Transverse colon (tissue), 4 donors: ENCODE measurements around the gene DNAJB13.

Experiments used
- EP300 ChIP-seq: sonication (generic); formaldehyde crosslinking; IDR thresholded peaks from one replicate; pipeline ENCODE4 v1.6.1; 2017; ENCODE audit warnings: antibody characterized with exemption, low read depth
- POLR2A ChIP-seq: fragments of 450-650 bp; IDR thresholded peaks from one replicate; pipeline ENCODE4 v1.6.1; 2016; ENCODE audit warnings: antibody characterized with exemption, mild to moderate bottlenecking, moderate library complexity
- POLR2AphosphoS5 ChIP-seq, 3 donors: sonication (generic); formaldehyde crosslinking; IDR thresholded peaks; one replicate each; pipeline ENCODE4 v1.6.1; 2016; ENCODE audit warnings: antibody characterized with exemption in 3 of 3
- TF ChIP-seq, protein P1 (sequence below), 5 experiments: fragments of 200-600 bp in 3 of 5; fragments of 450-650 bp in 2 of 5; sonication (generic) in 3 of 5; IDR thresholded peaks; 1 replicate in 2 of 5; 2 replicates in 3 of 5; pipeline ENCODE4 v1.5.1; 2016 to 2017; ENCODE audit warnings: antibody characterized with exemption in 5 of 5, inconsistent platforms in 3 of 5, mild to moderate bottlenecking in 2 of 5, moderate library complexity in 1 of 5

DNA sequence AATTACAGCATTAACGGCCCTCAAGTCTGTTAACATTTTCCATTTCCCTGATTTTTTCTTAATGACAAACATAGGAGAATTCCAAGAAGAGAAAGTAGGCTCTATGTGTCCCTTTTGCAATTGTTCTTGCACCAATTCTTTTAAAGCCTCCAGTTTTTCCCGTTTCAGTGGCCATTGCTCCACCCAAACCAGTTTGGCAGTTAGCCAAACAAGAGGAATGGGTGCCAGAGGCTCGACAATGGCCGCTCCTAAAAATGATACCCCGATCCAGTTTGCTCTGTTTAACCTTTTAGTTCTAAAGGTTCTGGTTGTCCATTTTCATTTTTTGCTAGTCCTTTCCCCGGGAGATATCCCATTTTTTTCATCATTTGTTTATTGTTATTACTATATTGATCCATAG lies 6.7 kb upstream of the DNAJB13 start:
- TF ChIP-seq POLR2A (no peak), POLR2AphosphoS5 (IDR thresholded peaks at IDR 0.05) (no peak), EP300 (no peak)
- TF ChIP-seq, protein P1, sequence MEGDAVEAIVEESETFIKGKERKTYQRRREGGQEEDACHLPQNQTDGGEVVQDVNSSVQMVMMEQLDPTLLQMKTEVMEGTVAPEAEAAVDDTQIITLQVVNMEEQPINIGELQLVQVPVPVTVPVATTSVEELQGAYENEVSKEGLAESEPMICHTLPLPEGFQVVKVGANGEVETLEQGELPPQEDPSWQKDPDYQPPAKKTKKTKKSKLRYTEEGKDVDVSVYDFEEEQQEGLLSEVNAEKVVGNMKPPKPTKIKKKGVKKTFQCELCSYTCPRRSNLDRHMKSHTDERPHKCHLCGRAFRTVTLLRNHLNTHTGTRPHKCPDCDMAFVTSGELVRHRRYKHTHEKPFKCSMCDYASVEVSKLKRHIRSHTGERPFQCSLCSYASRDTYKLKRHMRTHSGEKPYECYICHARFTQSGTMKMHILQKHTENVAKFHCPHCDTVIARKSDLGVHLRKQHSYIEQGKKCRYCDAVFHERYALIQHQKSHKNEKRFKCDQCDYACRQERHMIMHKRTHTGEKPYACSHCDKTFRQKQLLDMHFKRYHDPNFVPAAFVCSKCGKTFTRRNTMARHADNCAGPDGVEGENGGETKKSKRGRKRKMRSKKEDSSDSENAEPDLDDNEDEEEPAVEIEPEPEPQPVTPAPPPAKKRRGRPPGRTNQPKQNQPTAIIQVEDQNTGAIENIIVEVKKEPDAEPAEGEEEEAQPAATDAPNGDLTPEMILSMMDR (IDR thresholded peaks at IDR 0.05), result no peak
